Amniotic stem cell (primary cell): ENCODE data around the gene WWOX.

Source experiments
- DNase-seq: peaks from one replicate; lab custom pipeline; 2025; lab: John Stamatoyannopoulos, UW

The WWOX gene

GRCh38 chr16:78804058-78804735 is 704.7 kb downstream of the WWOX start:
- no peak for DNase-seq

- DNase-seq = no peak
Measured at GRCh38 chr16:78805556-78805955, 706.1 kb downstream of the WWOX start.

GRCh38 chr16:78811247-78811646 is 711.8 kb downstream of the WWOX start:
- DNase-seq = no peak

GRCh38 chr16:78812582-78812981 is 713.1 kb downstream of the WWOX start:
- no peak for DNase-seq

- DNase-seq = no peak
Measured at GRCh38 chr16:78813661-78814311, 714.3 kb downstream of the WWOX start.

GRCh38 chr16:78815713-78816112 is 716.3 kb downstream of the WWOX start:
- no peak for DNase-seq

GRCh38 chr16:78816499-78817195 is 717.2 kb downstream of the WWOX start:
- DNase-seq = no peak

GRCh38 chr16:78817200-78817739 is 717.8 kb downstream of the WWOX start:
- DNase-seq = no peak

- no peak for DNase-seq
Measured at GRCh38 chr16:78821335-78821734, 721.9 kb downstream of the WWOX start.

GRCh38 chr16:78822509-78822908 is 723.1 kb downstream of the WWOX start:
- DNase-seq = no peak

GRCh38 chr16:78823027-78823426 is 723.6 kb downstream of the WWOX start:
- no peak for DNase-seq

- DNase-seq = no peak
Measured at GRCh38 chr16:78829280-78829679, 729.8 kb downstream of the WWOX start.

- no peak for DNase-seq
Measured at GRCh38 chr16:78830599-78830998, 731.1 kb downstream of the WWOX start.

- DNase-seq = no peak
Measured at GRCh38 chr16:78832100-78832499, 732.6 kb downstream of the WWOX start.

GRCh38 chr16:78836802-78837491 is 737.5 kb downstream of the WWOX start:
- no peak for DNase-seq

GRCh38 chr16:78837706-78838105 is 738.3 kb downstream of the WWOX start:
- DNase-seq = no peak

- no peak for DNase-seq
Measured at GRCh38 chr16:78838276-78838675, 738.8 kb downstream of the WWOX start.

- DNase-seq = no peak
Measured at GRCh38 chr16:78842950-78843349, 743.5 kb downstream of the WWOX start.

GRCh38 chr16:78843978-78844377 is 744.5 kb downstream of the WWOX start:
- DNase-seq = no peak

GRCh38 chr16:78844682-78845081 is 745.2 kb downstream of the WWOX start:
- DNase-seq = no peak

- DNase-seq = no peak
Measured at GRCh38 chr16:78851266-78851665, 751.8 kb downstream of the WWOX start.

- no peak for DNase-seq
Measured at GRCh38 chr16:78852081-78852635, 752.7 kb downstream of the WWOX start.
